Large intestine (tissue), 3 donors: ENCODE data around the gene DDA1. TPM values are rescaled to one million over a fixed set of nuclear protein-coding genes. Genes with fewer than 3 reads are reported as not detected.

ENCODE experiments used
- DNase-seq, 2 donors: peaks; one replicate each; pipeline versions ENCODE4 v3.0.0 to v3.0.0-alpha.2; 2013
- H3K27ac ChIP-seq: one replicate; pipeline ENCODE4 v1.5.1; 2013; ENCODE audit warnings: low read length
- H3K27me3 ChIP-seq: 2 replicates; pipeline ENCODE4 v1.6.1; 2013; ENCODE audit warnings: low read length; ENCODE audit not compliant: control insufficient read depth, insufficient read depth
- H3K36me3 ChIP-seq: 2 replicates; pipeline ENCODE4 v1.6.1; 2013; ENCODE audit warnings: low read length; ENCODE audit not compliant: control insufficient read depth, insufficient read depth
- H3K4me1 ChIP-seq: one replicate; pipeline ENCODE4 v1.6.1; 2013; ENCODE audit warnings: low read length; ENCODE audit not compliant: control insufficient read depth, insufficient read depth
- H3K4me3 ChIP-seq: one replicate; pipeline ENCODE4 v1.5.1; 2013; ENCODE audit warnings: low read length
- H3K9me3 ChIP-seq: one replicate; pipeline ENCODE4 v1.6.1; 2013; ENCODE audit warnings: mild to moderate bottlenecking, low read depth, low read length, moderate library complexity; ENCODE audit not compliant: control insufficient read depth
- WGBS: methylation state at CpG from one replicate; pipeline ENCODE4 v1.1.5; 2013; ENCODE audit warnings: low lambda C conversion rate; ENCODE audit not compliant: insufficient coverage; 5-methylcytosine and 5-hydroxymethylcytosine counted together
- polyA plus RNA-seq: library from polyadenylated mRNA; unstranded; fragments of 120-200 nt; gene quantifications from one replicate; pipeline ENCODE4 v1.2.1, GENCODE V29; 2013

The DDA1 gene
- polyA plus RNA-seq, 1 donor = 32.8 TPM

DNA sequence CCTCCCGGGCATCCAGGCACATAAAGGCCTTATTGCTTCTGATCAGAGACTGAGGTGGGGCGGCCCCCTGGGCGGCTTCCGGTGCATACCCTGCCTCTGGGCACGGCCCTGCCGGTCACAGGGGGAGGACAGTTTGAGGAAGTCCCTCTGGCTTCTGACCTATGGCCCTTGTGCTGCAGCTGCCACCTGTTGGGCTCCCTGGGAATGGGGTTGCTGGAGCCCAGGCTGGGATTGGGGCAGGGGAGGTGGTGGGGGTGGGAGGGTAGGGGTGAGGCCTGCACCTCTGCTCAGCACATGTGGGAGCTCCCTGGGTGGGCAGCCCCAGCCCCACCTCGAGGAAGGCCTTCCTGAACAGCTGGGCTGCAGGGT is 14.6 kb downstream of the DDA1 start:
- Histone ChIP-seq H3K9me3 (no peaks in the 10 kb centered on the region), H3K4me3 (no peak overlapping the region), H3K27me3 (peaks cover 2% of the 10 kb centered on the region), H3K36me3 (peaks cover 28% of the 10 kb centered on the region), H3K4me1 (peaks cover 8% of the 10 kb centered on the region), H3K27ac (no peak overlapping the region)
- DNase-seq = no peak
- no CpG with 5 or more reads among the region's 7 CpGs for WGBS

GRCh38 chr19:17324357-17325114 is 15.2 kb downstream of the DDA1 start:
- peaks cover 8% of the 10 kb centered on the region for H3K27me3 ChIP-seq
- H3K36me3 ChIP-seq = peaks cover 22% of the 10 kb centered on the region
- peaks cover 11% of the 10 kb centered on the region for H3K4me1 ChIP-seq
- DNase-seq = no peak
- no CpG with 5 or more reads among the region's 28 CpGs for whole genome bisulfite sequencing
- H3K27ac ChIP-seq = no peak overlapping the region
- no peak overlapping the region for H3K4me3 ChIP-seq
- peaks cover 3% of the 10 kb centered on the region for H3K9me3 ChIP-seq

DNA sequence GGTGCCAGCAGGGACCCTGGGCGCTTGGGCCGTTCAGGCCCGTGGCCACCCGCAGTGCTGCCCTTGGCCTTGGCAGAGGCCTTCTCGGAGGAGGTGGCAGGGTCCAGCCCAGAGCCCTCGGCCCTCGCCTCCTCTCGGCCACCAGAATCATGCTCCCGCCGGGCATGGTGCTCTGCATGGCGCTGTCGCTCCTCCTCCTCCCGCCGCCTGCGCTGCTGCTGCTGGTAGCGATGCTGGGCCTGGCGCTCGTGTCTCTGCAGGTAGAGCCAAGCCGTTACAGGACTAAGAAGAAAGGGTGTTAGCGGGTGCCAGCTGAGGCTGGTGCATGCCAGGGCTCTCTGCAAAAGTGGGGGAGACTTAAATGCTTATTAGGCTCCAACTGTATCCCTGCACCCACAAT is 15.8 kb downstream of the DDA1 start:
- Histone ChIP-seq H3K4me1 (peaks cover 11% of the 10 kb centered on the region), H3K27ac (no peak overlapping the region), H3K9me3 (peaks cover 6% of the 10 kb centered on the region), H3K27me3 (peaks cover 14% of the 10 kb centered on the region), H3K36me3 (peaks cover 19% of the 10 kb centered on the region), H3K4me3 (no peak overlapping the region)
- WGBS = no CpG with 5 or more reads among the region's 20 CpGs
- no peak for DNase-seq

DNA sequence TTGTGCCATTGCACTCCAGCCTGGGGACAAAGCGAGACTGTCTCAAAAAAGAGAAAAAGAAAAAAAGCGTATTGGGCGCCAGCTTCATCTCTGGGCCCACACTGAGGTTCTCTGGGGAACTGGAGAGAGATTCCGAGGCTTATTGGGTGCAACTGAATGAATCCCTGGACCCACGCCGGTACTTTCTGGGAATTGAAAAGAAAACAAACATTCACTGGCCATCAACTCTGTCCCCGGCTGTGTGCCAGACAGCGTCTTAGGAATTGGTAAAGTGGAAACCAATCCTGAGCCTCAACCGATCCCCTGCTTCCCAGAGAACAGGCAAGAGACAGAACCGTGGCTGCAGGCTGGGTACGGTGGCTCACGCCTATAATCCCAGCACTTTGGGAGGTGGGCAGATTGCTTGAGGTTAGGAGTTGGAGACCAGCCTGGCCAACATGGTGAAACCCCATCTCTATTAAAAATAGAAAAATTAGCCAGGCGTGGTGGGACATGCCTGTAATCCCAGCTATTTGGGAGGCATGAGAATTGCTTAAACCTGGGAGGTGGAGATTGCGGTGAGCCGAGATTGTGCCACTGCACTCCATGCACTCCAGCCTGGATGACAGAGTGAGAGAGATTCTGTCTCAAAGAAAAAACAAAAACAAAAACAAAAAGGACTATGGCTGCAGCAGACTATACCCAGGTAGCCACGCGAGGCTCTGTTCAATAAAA is 16.7 kb downstream of the DDA1 start:
- Histone ChIP-seq H3K4me3 (no peak overlapping the region), H3K4me1 (peaks cover 11% of the 10 kb centered on the region), H3K27me3 (peaks cover 20% of the 10 kb centered on the region), H3K9me3 (peaks cover 9% of the 10 kb centered on the region), H3K36me3 (peaks cover 12% of the 10 kb centered on the region), H3K27ac (no peak overlapping the region)
- 100% methylated on average over 1 of the region's 17 CpGs for WGBS
- no peak for DNase-seq

DNA sequence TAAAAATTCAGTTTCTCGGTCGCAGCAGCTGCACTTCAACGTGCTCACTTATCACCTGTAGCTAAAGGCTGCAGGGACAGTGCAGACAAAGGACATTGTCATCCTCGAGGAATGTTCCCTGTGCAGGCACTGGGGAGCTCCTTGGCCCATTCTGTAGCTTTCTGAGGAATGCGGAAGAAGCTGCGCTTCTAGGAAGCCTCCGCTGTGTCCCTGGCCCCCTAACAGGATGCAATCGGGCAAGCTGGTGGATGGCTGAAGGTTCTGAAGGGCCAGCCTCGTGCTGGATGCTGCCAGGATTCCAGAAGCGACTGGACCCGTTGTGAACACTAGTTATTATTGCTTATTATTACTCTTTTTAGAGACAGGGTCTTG is 17.2 kb downstream of the DDA1 start:
- H3K4me1 ChIP-seq = peaks cover 11% of the 10 kb centered on the region
- no peak overlapping the region for H3K4me3 ChIP-seq
- no CpG with 5 or more reads among the region's 11 CpGs for WGBS
- H3K27ac ChIP-seq = no peak overlapping the region
- H3K27me3 ChIP-seq = peaks cover 20% of the 10 kb centered on the region
- DNase-seq = no peak
- H3K36me3 ChIP-seq = peaks cover 9% of the 10 kb centered on the region
- H3K9me3 ChIP-seq = peaks cover 9% of the 10 kb centered on the region

- DNase-seq = no peak
- Histone ChIP-seq H3K4me3 (no peak overlapping the region), H3K36me3 (peaks cover 3% of the 10 kb centered on the region), H3K4me1 (peaks cover 11% of the 10 kb centered on the region), H3K27me3 (peaks cover 20% of the 10 kb centered on the region), H3K27ac (no peak overlapping the region), H3K9me3 (peaks cover 9% of the 10 kb centered on the region)
- no CpG with 5 or more reads among the region's 27 CpGs for WGBS
Measured at GRCh38 chr19:17327068-17327653, 17.8 kb downstream of the DDA1 start.

DNA sequence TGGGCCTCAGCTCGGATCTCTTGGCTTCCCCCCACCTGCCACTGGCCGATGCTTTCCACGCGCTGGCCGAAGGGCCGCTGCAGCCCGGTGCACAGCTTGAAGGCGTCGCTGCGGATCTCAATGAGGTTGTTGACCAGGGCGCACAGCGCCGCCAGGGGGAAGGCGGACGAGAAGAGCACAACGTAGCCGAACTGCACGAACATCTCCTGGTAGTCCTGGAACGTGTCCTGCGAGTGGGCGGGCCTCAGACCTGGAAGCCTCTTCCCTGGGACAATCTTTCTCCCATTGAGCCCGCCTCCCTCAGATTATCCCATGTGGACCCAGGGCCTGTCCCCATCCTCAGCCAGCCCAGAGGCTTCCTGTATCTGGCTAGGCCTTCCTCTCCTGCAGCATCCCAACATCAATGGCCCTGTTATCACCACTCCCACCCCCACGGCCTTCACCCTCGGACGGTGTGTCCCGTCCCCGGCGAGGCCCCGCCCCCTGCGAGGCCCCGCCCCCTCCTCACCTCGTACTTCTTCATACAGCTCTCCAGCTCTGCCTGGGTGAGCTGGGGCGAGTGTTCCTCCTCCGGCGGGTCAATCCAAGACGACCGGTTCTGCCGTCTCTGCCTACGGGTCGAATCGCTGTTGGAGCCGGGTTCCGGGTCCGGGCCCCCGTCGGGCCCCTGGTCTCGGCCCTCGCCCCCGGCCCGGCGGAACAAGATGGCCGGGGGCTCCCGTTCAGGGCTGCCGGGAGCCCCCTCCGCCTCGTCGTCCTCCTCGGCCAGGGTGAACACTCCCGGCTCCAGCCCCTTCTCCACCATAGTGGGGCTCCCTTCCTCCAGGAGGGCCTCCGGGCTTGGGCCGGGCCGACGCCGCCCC is 18.5 kb downstream of the DDA1 start:
- no CpG with 5 or more reads among the region's 64 CpGs for whole genome bisulfite sequencing
- H3K4me1 ChIP-seq = peaks cover 11% of the 10 kb centered on the region
- DNase-seq = peak; percentile 60 to 86
- H3K9me3 ChIP-seq = peaks cover 11% of the 10 kb centered on the region
- H3K27ac ChIP-seq = peak overlapping the region; percentile 40
- peaks cover 20% of the 10 kb centered on the region for H3K27me3 ChIP-seq
- no peaks in the 10 kb centered on the region for H3K36me3 ChIP-seq
- peak overlapping the region; percentile 46 for H3K4me3 ChIP-seq

GRCh38 chr19:17328517-17329365 is 19.4 kb downstream of the DDA1 start:
- H3K27me3 ChIP-seq = peaks cover 20% of the 10 kb centered on the region
- DNase-seq = peak in 1 of 2 donors; percentile 34
- H3K4me3 ChIP-seq = peak overlapping the region; percentile 46
- H3K9me3 ChIP-seq = peaks cover 16% of the 10 kb centered on the region
- no peaks in the 10 kb centered on the region for H3K36me3 ChIP-seq
- H3K27ac ChIP-seq = no peak overlapping the region
- H3K4me1 ChIP-seq = peaks cover 13% of the 10 kb centered on the region
- WGBS = no CpG with 5 or more reads among the region's 94 CpGs

GRCh38 chr19:17329366-17330261 is 20.3 kb downstream of the DDA1 start:
- no CpG with 5 or more reads among the region's 51 CpGs for WGBS
- Histone ChIP-seq H3K27me3 (peaks cover 20% of the 10 kb centered on the region), H3K36me3 (no peaks in the 10 kb centered on the region), H3K27ac (no peak overlapping the region), H3K4me3 (no peak overlapping the region), H3K4me1 (peaks cover 17% of the 10 kb centered on the region), H3K9me3 (peaks cover 16% of the 10 kb centered on the region)
- DNase-seq = no peak
